Tibial artery (tissue), 4 donors: ENCODE results near the gene IKBKE.

Source experiments
- DNase-seq, 2 donors: peaks; one replicate each; pipeline ENCODE4 v3.0.0-alpha.2; 2019
- H3K27ac ChIP-seq, 2 donors: fragments of 200-600 bp; sonication (generic) in 1 of 2; 1 replicate in 1 of 2; 2 replicates in 1 of 2; pipeline ENCODE4 v1.5.1; 2018 to 2019; ENCODE audit warnings: mild to moderate bottlenecking in 1 of 2
- H3K27me3 ChIP-seq, 2 donors: fragments of 200-600 bp; sonication (generic) in 1 of 2; one replicate each; pipeline versions ENCODE4 v1.5.1 to v1.6.0; 2016 to 2019
- H3K36me3 ChIP-seq, 3 donors: fragments of 200-600 bp; sonication (generic) in 2 of 3; one replicate each; pipeline ENCODE4 v1.5.1; 2016 to 2019; ENCODE audit warnings: mild to moderate bottlenecking in 2 of 3
- H3K4me1 ChIP-seq, 4 donors: fragments of 200-600 bp; sonication (generic) in 2 of 4; 1 replicate in 3 of 4; 2 replicates in 1 of 4; pipeline ENCODE4 v1.5.1; 2016 to 2019
- H3K4me3 ChIP-seq, 2 donors: fragments of 200-600 bp; sonication (generic) in 1 of 2; 1 replicate in 1 of 2; 2 replicates in 1 of 2; pipeline ENCODE4 v1.5.1; 2018 to 2019; ENCODE audit warnings: mild to moderate bottlenecking in 2 of 2
- H3K9me3 ChIP-seq, 3 donors: fragments of 200-600 bp; sonication (generic) in 1 of 3; one replicate each; pipeline ENCODE4 v1.5.1; 2016 to 2019
- intact Hi-C: fragments of 100-400 bp; cut with DNase I; formaldehyde crosslinking; loops from one replicate; pipeline ENCODE4 v1.15.0; 2023; ENCODE audit warnings: low total_unique reads
- TF ChIP-seq, protein P1 (sequence below), 2 experiments: fragments of 200-600 bp in 1 of 2; fragments of 450-650 bp in 1 of 2; IDR thresholded peaks; one replicate each; pipeline ENCODE4 v1.5.1; 2017 to 2019; ENCODE audit warnings: antibody characterized with exemption in 2 of 2, mild to moderate bottlenecking in 1 of 2, moderate library complexity in 1 of 2

The IKBKE gene

DNA sequence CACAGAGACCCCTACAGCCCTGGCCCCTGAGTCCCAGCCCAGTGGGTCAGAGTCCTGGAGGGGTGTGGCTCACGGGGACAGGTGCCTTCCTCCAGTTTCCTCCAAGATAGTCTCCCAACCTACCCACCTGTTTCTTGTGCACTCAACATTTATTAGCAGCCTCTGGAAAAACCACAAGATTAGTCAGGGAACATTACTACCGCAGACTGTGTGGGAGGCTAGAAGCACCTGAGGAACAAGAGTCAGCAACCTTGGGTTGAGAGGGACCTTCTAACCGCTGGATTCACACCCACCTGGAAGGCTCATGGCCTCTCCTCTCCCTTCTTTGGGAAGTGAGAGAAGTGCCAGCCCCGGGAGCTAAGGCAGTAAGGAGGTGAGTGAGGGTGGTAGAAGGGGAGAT, 22.5 kb upstream of the IKBKE start:
- Histone ChIP-seq H3K4me1 (peaks cover 0 to 14% (median 4%) of the 10 kb centered on the region in 4 donors), H3K4me3 (no peak overlapping the region), H3K36me3 (peaks cover 39 to 58% (median 51%) of the 10 kb centered on the region in 3 donors), H3K27me3 (no peaks in the 10 kb centered on the region), H3K27ac (no peak overlapping the region), H3K9me3 (no peaks in the 10 kb centered on the region)
- peak in 1 of 2 donors; percentile 41 for DNase-seq
- intact Hi-C loops: no loop called here
- TF ChIP-seq, protein P1, sequence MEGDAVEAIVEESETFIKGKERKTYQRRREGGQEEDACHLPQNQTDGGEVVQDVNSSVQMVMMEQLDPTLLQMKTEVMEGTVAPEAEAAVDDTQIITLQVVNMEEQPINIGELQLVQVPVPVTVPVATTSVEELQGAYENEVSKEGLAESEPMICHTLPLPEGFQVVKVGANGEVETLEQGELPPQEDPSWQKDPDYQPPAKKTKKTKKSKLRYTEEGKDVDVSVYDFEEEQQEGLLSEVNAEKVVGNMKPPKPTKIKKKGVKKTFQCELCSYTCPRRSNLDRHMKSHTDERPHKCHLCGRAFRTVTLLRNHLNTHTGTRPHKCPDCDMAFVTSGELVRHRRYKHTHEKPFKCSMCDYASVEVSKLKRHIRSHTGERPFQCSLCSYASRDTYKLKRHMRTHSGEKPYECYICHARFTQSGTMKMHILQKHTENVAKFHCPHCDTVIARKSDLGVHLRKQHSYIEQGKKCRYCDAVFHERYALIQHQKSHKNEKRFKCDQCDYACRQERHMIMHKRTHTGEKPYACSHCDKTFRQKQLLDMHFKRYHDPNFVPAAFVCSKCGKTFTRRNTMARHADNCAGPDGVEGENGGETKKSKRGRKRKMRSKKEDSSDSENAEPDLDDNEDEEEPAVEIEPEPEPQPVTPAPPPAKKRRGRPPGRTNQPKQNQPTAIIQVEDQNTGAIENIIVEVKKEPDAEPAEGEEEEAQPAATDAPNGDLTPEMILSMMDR (IDR thresholded peaks at IDR 0.05): no peak

DNA sequence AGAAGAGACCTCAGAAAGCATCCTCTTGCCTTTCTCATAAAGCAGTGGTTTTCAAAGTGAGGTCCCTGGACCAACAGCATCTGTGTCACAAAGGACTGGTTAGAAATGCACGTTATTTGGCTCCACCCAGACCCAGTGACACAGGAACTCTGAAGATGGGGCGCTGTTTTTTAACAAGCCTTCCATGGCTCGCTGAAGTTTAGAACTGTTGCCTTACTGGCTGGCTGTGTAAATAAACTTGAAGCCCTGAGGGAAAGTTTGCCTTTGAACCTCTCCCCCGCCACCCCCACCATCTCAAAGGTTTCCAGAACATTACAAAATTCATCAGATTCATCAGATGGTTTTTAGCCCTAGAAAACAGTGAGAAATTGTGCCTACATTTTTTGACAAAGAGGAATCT, 21.8 kb upstream of the IKBKE start:
- TF ChIP-seq, protein P1 (IDR thresholded peaks at IDR 0.05): no peak
- Histone ChIP-seq H3K4me1 (peaks cover 0 to 14% (median 4%) of the 10 kb centered on the region in 4 donors), H3K27ac (no peak overlapping the region), H3K36me3 (peaks cover 46 to 61% (median 55%) of the 10 kb centered on the region in 3 donors), H3K4me3 (no peak overlapping the region), H3K27me3 (no peaks in the 10 kb centered on the region), H3K9me3 (no peaks in the 10 kb centered on the region)
- intact Hi-C loops: no loop called here
- DNase-seq: no peak

DNA sequence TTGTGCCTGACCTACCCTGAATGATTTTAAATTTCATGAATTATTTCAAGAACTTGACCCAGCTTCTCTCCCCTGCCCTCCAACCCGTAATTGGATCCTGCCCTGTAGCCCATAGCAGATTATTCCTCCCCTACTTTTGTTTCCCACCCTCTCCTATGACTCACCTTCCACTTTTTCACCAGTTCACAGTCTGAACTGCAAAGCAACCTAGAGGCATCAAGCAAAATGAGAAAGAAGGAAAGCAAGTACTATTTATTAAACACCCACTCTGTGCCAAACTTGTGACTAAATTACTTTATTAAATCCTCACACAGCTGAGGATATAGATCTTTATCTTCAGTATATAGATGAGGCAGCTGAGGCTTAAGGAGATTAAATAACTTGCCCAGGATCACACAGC, 20.7 kb upstream of the IKBKE start:
- intact Hi-C loops: no loop called here
- TF ChIP-seq, protein P1 (IDR thresholded peaks at IDR 0.05): no peak
- Histone ChIP-seq H3K4me1 (peaks cover 0 to 14% (median 4%) of the 10 kb centered on the region in 4 donors), H3K4me3 (no peak overlapping the region), H3K27ac (no peak overlapping the region), H3K36me3 (peaks cover 56 to 71% (median 64%) of the 10 kb centered on the region in 3 donors), H3K27me3 (no peaks in the 10 kb centered on the region), H3K9me3 (no peaks in the 10 kb centered on the region)
- DNase-seq: no peak

DNA sequence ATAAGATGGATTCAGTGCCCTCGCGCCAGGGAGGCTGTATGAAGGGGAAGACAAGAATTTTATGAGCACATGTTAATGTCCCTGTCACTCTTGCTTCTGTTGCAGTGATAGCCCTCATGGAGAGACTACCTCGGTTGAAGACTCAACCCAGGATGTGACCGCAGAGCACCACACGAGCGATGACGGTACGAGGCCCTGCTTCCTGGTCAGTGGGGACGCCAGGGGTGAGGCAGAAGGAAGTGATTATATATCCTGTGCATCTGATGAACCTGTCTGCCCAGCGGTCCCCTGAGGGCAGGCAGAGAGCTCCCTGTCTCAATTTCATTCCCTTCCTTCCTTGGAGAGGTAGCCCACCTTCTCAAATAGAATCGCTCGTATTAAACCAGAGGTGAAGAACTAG, 20.0 kb upstream of the IKBKE start:
- no peak overlapping the region for H3K4me3 ChIP-seq
- H3K27me3 ChIP-seq: no peaks in the 10 kb centered on the region
- intact Hi-C loops: no loop called here
- peaks cover 58 to 78% (median 72%) of the 10 kb centered on the region in 3 donors for H3K36me3 ChIP-seq
- no peaks in the 10 kb centered on the region for H3K9me3 ChIP-seq
- TF ChIP-seq, protein P1 (IDR thresholded peaks at IDR 0.05): no peak
- peak in 1 of 2 donors; percentile 34 for DNase-seq
- H3K4me1 ChIP-seq: peaks cover 0 to 8% (median 2%) of the 10 kb centered on the region in 4 donors
- H3K27ac ChIP-seq: no peak overlapping the region

DNA sequence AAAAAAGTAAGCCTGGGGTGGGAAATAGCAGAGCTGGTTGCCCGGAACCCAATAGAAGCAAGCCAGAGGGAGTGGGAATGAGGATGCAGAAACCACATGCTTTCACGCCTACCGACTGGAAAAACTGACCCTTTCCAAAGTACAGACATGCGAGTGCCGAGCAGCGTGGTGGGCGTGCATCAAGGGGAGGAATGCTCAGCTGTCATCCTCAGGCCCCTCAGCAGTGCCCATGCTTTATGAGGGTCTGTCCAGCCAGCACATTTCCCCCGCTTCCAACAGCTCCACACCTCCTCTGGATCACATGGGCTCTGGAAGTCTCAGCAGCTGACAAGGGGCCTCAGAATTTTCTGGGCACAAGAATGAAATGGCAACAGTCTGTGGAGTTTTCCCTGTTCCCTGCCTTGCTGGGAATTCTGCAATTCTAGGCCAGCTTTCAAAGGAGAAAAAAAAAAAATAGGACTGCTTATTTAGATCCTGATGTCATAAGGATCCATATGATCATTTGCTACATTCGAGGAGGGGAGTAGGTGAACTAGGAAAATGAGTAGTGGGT, 19.1 kb upstream of the IKBKE start:
- Histone ChIP-seq H3K4me3 (no peak overlapping the region), H3K9me3 (no peaks in the 10 kb centered on the region), H3K27me3 (no peaks in the 10 kb centered on the region), H3K4me1 (no peaks in the 10 kb centered on the region), H3K36me3 (peaks cover 58 to 79% (median 74%) of the 10 kb centered on the region in 3 donors), H3K27ac (no peak overlapping the region)
- DNase-seq: peak in 1 of 2 donors; percentile 49
- TF ChIP-seq, protein P1 (IDR thresholded peaks at IDR 0.05): no peak
- intact Hi-C loops: no loop called here
